ENCODE measurements around the gene KRTAP9-1. TPM values are rescaled to one million over a fixed set of nuclear protein-coding genes. Genes with fewer than 3 reads are reported as not detected.

Gene KRTAP9-1
- total and polyA plus RNA-seq, 2 of the 13 experiments (the other 11 are each of a cell fraction or from before 2014, with no cell fraction given) = not detected

GRCh38 chr17:41184480-41184961 lies 5.2 kb upstream of the KRTAP9-1 start, which contains the start of gene KRTAP4-1:
KRTAP4-1 (minus strand) TSS chr17:41184911; CDS start chr17:41184854, 57 bp downstream.
- DNase-seq (ENCODE audit: low spot score) = no peak
- H3K4me2 ChIP-seq (ENCODE audit: low read depth, low read length) = no peak within 1 kb of the TSS
- H3K9me3 ChIP-seq (ENCODE audit: low read length) = no peaks in the 10 kb centered on the region
- no peak within 1 kb of the TSS for H3K4me3 ChIP-seq (replicated peaks in 1 of 3; ENCODE audit: insufficient read depth in 1 of 3, low read depth in 2 of 3, low read length in 3 of 3)
- WGBS (ENCODE audit: low lambda C conversion rate) = 55% methylated on average over 4 of the region's 9 CpGs
- in situ Hi-C loops (cut with HindIII; ENCODE audit: extremely low pct_ligation_motif_present, low pct_unique_long_range_greater_than_20kb) (no loop called here), intact Hi-C loops (cut with micrococcal nuclease; ENCODE audit: unreplicated experiment) (no loop called here)
- no peaks in the 10 kb centered on the region for H3K79me2 ChIP-seq (ENCODE audit: insufficient read depth, low read length)
- no peak for FAIRE-seq
- no peaks in the 10 kb centered on the region for H3K4me1 ChIP-seq (ENCODE audit: insufficient read depth, low read length)
- H4K20me1 ChIP-seq (ENCODE audit: insufficient read depth, low read length) = no peaks in the 10 kb centered on the region
- no peak within 1 kb of the TSS for H2AFZ ChIP-seq (ENCODE audit: low read length)
- H3K27ac ChIP-seq (ENCODE audit: extremely low read length, insufficient read depth, low read length) = no peak within 1 kb of the TSS
- H3K9ac ChIP-seq (ENCODE audit: insufficient read depth, low read depth, low read length) = no peak within 1 kb of the TSS
- H3K36me3 ChIP-seq (replicated peaks in 1 of 2; ENCODE audit: control insufficient read depth in 1 of 2, insufficient read depth in 2 of 2, low read length in 2 of 2) = no peaks in the 10 kb centered on the region
- ChIA-PET POLR2A (no interaction called here), CTCF (ENCODE audit: low intra/inter-chr PET ratio, low total read pairs) (no interaction called here)
- peaks cover 0 to 4% of the 10 kb centered on the region in 2 experiments; a peak in 2 of 5 replicates for H3K27me3 ChIP-seq (ENCODE audit: control insufficient read depth in 1 of 2, insufficient read depth in 2 of 2, low read length in 2 of 2)
- no peak for ATAC-seq
- no peak for TF ChIP-seq ZNF10 (CRISPR knock-in tag; IDR thresholded peaks at IDR 0.05; ENCODE audit: borderline replicate concordance, low read depth)
- TF ChIP-seq GPBP1L1 (CRISPR knock-in tag; IDR thresholded peaks at IDR 0.05) = no peak
- TF ChIP-seq ZBTB46 (CRISPR knock-in tag; IDR thresholded peaks at IDR 0.05; ENCODE audit: borderline replicate concordance) = no peak
- TF ChIP-seq ATF4 (CRISPR knock-in tag; IDR thresholded peaks at IDR 0.05) = no peak
- no peak for TF ChIP-seq PRPF4 (IDR thresholded peaks at IDR 0.05; ENCODE audit: low read depth, low read length, poor library complexity, severe bottlenecking)
- no peak for TF ChIP-seq ZNF704 (CRISPR knock-in tag; IDR thresholded peaks at IDR 0.05; ENCODE audit: borderline replicate concordance)
- no peak for TF ChIP-seq ZNF563 (CRISPR knock-in tag; IDR thresholded peaks at IDR 0.05)
- no TSS peak for BruUV-seq (replicated peaks)
